HepG2 (cell line): Measurements from ENCODE around the gene ELF2. TPM values are rescaled to one million over a fixed set of nuclear protein-coding genes. Genes with fewer than 3 reads are reported as not detected.
A peak's percentile ranks its signal among the peaks of the same experiment; 100 is the strongest.

ENCODE experiments used
- CC2D1A ChIP-seq: sonication (generic); formaldehyde crosslinking; IDR thresholded peaks from 2 replicates; pipeline ENCODE4 v1.8.1; 2023; ENCODE audit warnings: mild to moderate bottlenecking, missing genetic modification reagents
- CREM ChIP-seq, 2 experiments: sonication (generic) in 1 of 2; formaldehyde crosslinking in 1 of 2; IDR thresholded peaks; 2 replicates each; pipeline versions ENCODE4 v1.4.0 to v1.6.1; 2016 to 2020; ENCODE audit warnings: antibody characterized with exemption in 1 of 2, mild to moderate bottlenecking in 1 of 2, missing genetic modification reagents in 1 of 2
- FOXA1 ChIP-seq, 2 experiments: fragments of 450-650 bp in 1 of 2; sonication (generic) in 1 of 2; formaldehyde crosslinking in 1 of 2; IDR thresholded peaks; 2 replicates each; pipeline versions ENCODE4 v1.4.0 to v1.6.1; 2016 to 2020; ENCODE audit warnings: missing genetic modification reagents in 1 of 2
- GZF1 ChIP-seq: sonication (generic); formaldehyde crosslinking; IDR thresholded peaks from 2 replicates; pipeline ENCODE4 v1.5.1; 2020; ENCODE audit warnings: mild to moderate bottlenecking, missing genetic modification reagents
- HDAC2 ChIP-seq: sonication (generic); formaldehyde crosslinking; IDR thresholded peaks from 2 replicates; pipeline ENCODE4 v1.4.0; 2020; ENCODE audit warnings: missing genetic modification reagents
- HNF4A ChIP-seq: sonication (generic); formaldehyde crosslinking; IDR thresholded peaks from 2 replicates; pipeline ENCODE4 v1.4.0; 2020; ENCODE audit warnings: missing genetic modification reagents
- IKZF4 ChIP-seq: sonication (generic); formaldehyde crosslinking; IDR thresholded peaks from 2 replicates; pipeline ENCODE4 v1.5.1; 2020; ENCODE audit warnings: borderline replicate concordance, mild to moderate bottlenecking, low read depth, missing genetic modification reagents; ENCODE audit errors: not compliant biosample characterization
- IRF2 ChIP-seq: IDR thresholded peaks from 2 replicates; pipeline ENCODE4 v1.6.1; 2018; ENCODE audit warnings: missing genetic modification reagents, missing compliant biosample characterization
- JARID2 ChIP-seq: sonication (generic); formaldehyde crosslinking; IDR thresholded peaks from 2 replicates; pipeline ENCODE4 v1.8.1; 2023; ENCODE audit warnings: missing genetic modification reagents, inconsistent platforms; ENCODE audit not compliant: insufficient replicate concordance
- KAT7 ChIP-seq: IDR thresholded peaks from 2 replicates; pipeline ENCODE4 v1.6.1; 2018; ENCODE audit warnings: borderline replicate concordance, missing compliant biosample characterization
- MED13 ChIP-seq: sonication (generic); formaldehyde crosslinking; IDR thresholded peaks from 2 replicates; pipeline ENCODE4 v1.5.0; 2020; ENCODE audit warnings: missing genetic modification reagents
- ONECUT2 ChIP-seq: sonication (generic); formaldehyde crosslinking; IDR thresholded peaks from 2 replicates; pipeline ENCODE4 v1.4.0; 2020; ENCODE audit warnings: missing genetic modification reagents
- PLRG1 ChIP-seq: fragments of 450-650 bp; conservative IDR thresholded peaks from 2 replicates; pipeline ENCODE4 v1.6.1; 2016
- REXO4 ChIP-seq: sonication (generic); formaldehyde crosslinking; IDR thresholded peaks from 2 replicates; pipeline ENCODE4 v1.8.0; 2022; ENCODE audit warnings: missing genetic modification reagents, mild to moderate bottlenecking, borderline replicate concordance
- RORA ChIP-seq: sonication (generic); formaldehyde crosslinking; IDR thresholded peaks from 2 replicates; pipeline ENCODE4 v1.5.0; 2020; ENCODE audit warnings: mild to moderate bottlenecking, missing genetic modification reagents, moderate library complexity
- SP5 ChIP-seq: IDR thresholded peaks from 2 replicates; pipeline ENCODE4 v1.6.1; 2016; ENCODE audit warnings: low read depth, borderline replicate concordance
- TCF7L2 ChIP-seq: IDR thresholded peaks from 2 replicates; pipeline ENCODE4 v1.6.1; 2011; ENCODE audit warnings: mild to moderate bottlenecking, low read depth, low read length, moderate library complexity
- THAP11 ChIP-seq: IDR thresholded peaks from 2 replicates; pipeline ENCODE4 v1.6.1; 2016; ENCODE audit warnings: missing biosample characterization, missing genetic modification reagents
- TSC22D2 ChIP-seq: sonication (generic); formaldehyde crosslinking; IDR thresholded peaks from 2 replicates; pipeline ENCODE4 v1.5.1; 2020; ENCODE audit warnings: missing genetic modification reagents, mild to moderate bottlenecking, borderline replicate concordance
- ZFY ChIP-seq: sonication (generic); formaldehyde crosslinking; IDR thresholded peaks from 2 replicates; pipeline ENCODE4 v1.4.0; 2020; ENCODE audit warnings: missing genetic modification reagents
- ZNF10 ChIP-seq: sonication (generic); formaldehyde crosslinking; IDR thresholded peaks from 2 replicates; pipeline ENCODE4 v1.4.0; 2020; ENCODE audit warnings: mild to moderate bottlenecking, low read depth, missing genetic modification reagents, borderline replicate concordance
- ZNF224 ChIP-seq: sonication (generic); formaldehyde crosslinking; IDR thresholded peaks from 2 replicates; pipeline ENCODE4 v1.5.0; 2020; ENCODE audit warnings: mild to moderate bottlenecking, missing genetic modification reagents
- ZNF274 ChIP-seq: sonication (generic); formaldehyde crosslinking; IDR thresholded peaks from 2 replicates; pipeline ENCODE4 v1.5.1; 2020; ENCODE audit warnings: mild to moderate bottlenecking, missing genetic modification reagents
- ZNF441 ChIP-seq: sonication (generic); formaldehyde crosslinking; IDR thresholded peaks from 2 replicates; pipeline ENCODE4 v1.7.0; 2021; ENCODE audit warnings: missing genetic modification reagents, borderline replicate concordance
- ZNF619 ChIP-seq: sonication (generic); formaldehyde crosslinking; IDR thresholded peaks from 2 replicates; pipeline ENCODE4 v1.4.0; 2020; ENCODE audit warnings: mild to moderate bottlenecking, missing genetic modification reagents
- ZNF781 ChIP-seq: sonication (generic); formaldehyde crosslinking; IDR thresholded peaks from 2 replicates; pipeline ENCODE4 v1.5.1; 2020; ENCODE audit warnings: borderline replicate concordance, mild to moderate bottlenecking, missing genetic modification reagents; ENCODE audit errors: not compliant biosample characterization
- ZSCAN9 ChIP-seq: IDR thresholded peaks from 2 replicates; pipeline ENCODE4 v1.6.1; 2016; ENCODE audit warnings: borderline replicate concordance
- polyA plus RNA-seq, 8 experiments: library from polyadenylated mRNA; depleted of rRNA in 3 of 8; stranded (reverse) in 7 of 8; unstranded in 1 of 8; fragments of >200 nt; fragmentation: Illumina TruSeq in 4 of 8; extraction: Trizol in 4 of 8; gene quantifications; 2 replicates each; pipeline versions ENCODE4 v1.2.1 to v1.2.3, GENCODE V29; 2011 to 2016; ENCODE audit warnings: low read depth in 4 of 8, missing spikeins in 1 of 8, mixed read lengths in 1 of 8; ENCODE audit not compliant: insufficient read depth in 1 of 8
- total RNA-seq, 5 experiments: library from RNA; depleted of rRNA; stranded (reverse); fragments of >200 nt; fragmentation: Illumina TruSeq; extraction: Trizol; gene quantifications; 2 replicates each; pipeline ENCODE4 v1.2.3, GENCODE V29; 2016; ENCODE audit warnings: low read depth in 1 of 5
- TF ChIP-seq, protein P1 (sequence below): sonication (generic); formaldehyde crosslinking; conservative IDR thresholded peaks from 2 replicates; pipeline ENCODE4 v1.8.1; 2023; ENCODE audit warnings: missing genetic modification reagents
- TF ChIP-seq, protein P2 (sequence below): sonication (generic); formaldehyde crosslinking; IDR thresholded peaks from 2 replicates; pipeline ENCODE4 v1.4.0; 2020; ENCODE audit warnings: mild to moderate bottlenecking, missing genetic modification reagents

Gene ELF2
- total and polyA plus RNA-seq, 2 of the 13 experiments (the other 11 are each of a cell fraction or from before 2014, with no cell fraction given) = 28.6 to 35.4 TPM

DNA sequence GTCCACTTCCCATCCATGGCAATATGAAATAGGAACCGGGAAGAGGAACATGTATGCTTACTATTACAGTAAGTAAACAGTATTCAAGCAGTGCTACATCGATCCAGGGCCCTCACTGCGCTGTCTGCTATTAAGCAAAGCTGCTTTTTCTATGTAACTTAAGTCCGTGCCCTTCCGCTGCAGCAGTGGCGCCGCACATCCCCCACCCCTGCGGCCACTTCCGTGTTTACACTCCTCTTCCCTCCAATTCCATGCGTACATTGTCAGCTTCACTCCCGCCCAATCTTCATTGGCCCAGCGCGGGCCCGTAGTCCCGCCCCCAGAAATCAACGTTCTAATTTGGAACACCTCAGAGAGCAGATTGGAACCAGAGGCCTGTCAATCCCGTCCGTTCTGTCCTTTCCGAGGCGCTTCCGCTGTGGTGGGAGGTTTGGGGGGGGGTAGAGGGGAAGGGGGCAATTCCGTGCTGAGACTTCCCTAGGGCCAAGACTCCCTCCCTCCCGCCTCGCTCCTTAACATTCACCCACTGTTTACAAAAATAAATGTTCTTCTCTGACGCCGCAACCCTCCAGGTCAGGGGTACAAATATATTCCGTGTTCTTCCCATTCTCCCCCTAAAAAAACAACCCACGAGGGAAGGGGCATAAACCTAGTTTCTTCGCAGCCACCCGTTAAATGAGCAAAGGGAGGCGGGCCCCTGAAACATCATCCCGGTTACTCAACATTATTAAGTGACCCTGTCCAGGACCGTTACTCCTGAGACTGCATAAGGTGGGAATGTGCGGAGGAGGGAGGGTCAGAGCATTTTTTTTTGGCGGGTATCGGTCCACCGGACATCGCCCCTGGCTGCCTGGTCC lies 94.0 kb downstream of the ELF2 start (continued):
- TF ChIP-seq ZNF224 (CRISPR knock-in tag) = no peak
- peak; percentile 41 for TF ChIP-seq HNF4A (CRISPR knock-in tag)
- no peak for TF ChIP-seq ZNF781
- TF ChIP-seq GZF1 (CRISPR knock-in tag) = no peak
- peak; percentile 73 for TF ChIP-seq FOXA1 (IDR thresholded peaks at IDR 0.05)
- TF ChIP-seq FOXA1 (CRISPR knock-in tag; IDR thresholded peaks at IDR 0.05) = peak; percentile 97
- TF ChIP-seq SP5 = peak; percentile 27; the same call in 1 of the 2 replicates
- TF ChIP-seq MED13 (CRISPR knock-in tag) = peak; percentile 40; the same call in 1 of the 2 replicates
- TF ChIP-seq ZSCAN9 (CRISPR knock-in tag) = no peak
- TF ChIP-seq CREM (IDR thresholded peaks at IDR 0.05) = peak; percentile 76; the same call in 1 of the 2 replicates
- TF ChIP-seq CREM (CRISPR knock-in tag; IDR thresholded peaks at IDR 0.05) = no peak
- no peak for TF ChIP-seq TSC22D2
- peak; percentile 76 for TF ChIP-seq HDAC2 (CRISPR knock-in tag)
- TF ChIP-seq ZNF619 (CRISPR knock-in tag) = no peak
- TF ChIP-seq REXO4 (CRISPR knock-in tag) = no peak
- peak; percentile 38 for TF ChIP-seq ZFY (CRISPR knock-in tag)
- TF ChIP-seq RORA (CRISPR knock-in tag) = no peak
- no peak for TF ChIP-seq JARID2 (CRISPR knock-in tag)
- no peak for TF ChIP-seq CC2D1A (CRISPR knock-in tag)
- peak; percentile 88 for TF ChIP-seq ONECUT2 (CRISPR knock-in tag)
- peak; percentile 82 for TF ChIP-seq THAP11
- TF ChIP-seq TCF7L2 = no peak
- peak; percentile 62; the same call in 1 of the 2 replicates for TF ChIP-seq IRF2 (CRISPR knock-in tag)
- no peak for TF ChIP-seq ZNF274 (CRISPR knock-in tag)
- TF ChIP-seq PLRG1 = no peak
- peak; percentile 62 for TF ChIP-seq KAT7 (CRISPR knock-in tag)
- TF ChIP-seq IKZF4 (CRISPR knock-in tag) = no peak
- TF ChIP-seq ZNF10 = no peak
- TF ChIP-seq ZNF441 = no peak
- TF ChIP-seq, protein P1, sequence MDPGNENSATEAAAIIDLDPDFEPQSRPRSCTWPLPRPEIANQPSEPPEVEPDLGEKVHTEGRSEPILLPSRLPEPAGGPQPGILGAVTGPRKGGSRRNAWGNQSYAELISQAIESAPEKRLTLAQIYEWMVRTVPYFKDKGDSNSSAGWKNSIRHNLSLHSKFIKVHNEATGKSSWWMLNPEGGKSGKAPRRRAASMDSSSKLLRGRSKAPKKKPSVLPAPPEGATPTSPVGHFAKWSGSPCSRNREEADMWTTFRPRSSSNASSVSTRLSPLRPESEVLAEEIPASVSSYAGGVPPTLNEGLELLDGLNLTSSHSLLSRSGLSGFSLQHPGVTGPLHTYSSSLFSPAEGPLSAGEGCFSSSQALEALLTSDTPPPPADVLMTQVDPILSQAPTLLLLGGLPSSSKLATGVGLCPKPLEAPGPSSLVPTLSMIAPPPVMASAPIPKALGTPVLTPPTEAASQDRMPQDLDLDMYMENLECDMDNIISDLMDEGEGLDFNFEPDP (CRISPR knock-in tag) = no peak
- TF ChIP-seq, protein P2, sequence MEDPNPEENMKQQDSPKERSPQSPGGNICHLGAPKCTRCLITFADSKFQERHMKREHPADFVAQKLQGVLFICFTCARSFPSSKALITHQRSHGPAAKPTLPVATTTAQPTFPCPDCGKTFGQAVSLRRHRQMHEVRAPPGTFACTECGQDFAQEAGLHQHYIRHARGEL = no peak
